Smooth muscle cell (in vitro differentiated cells): ENCODE data around the gene PGAM2. TPM values are rescaled to one million over a fixed set of nuclear protein-coding genes. Genes with fewer than 3 reads are reported as not detected.
"Not testable (repeated sequence)": the region's sequence is repeated elsewhere in the genome, so short reads cannot be mapped to it uniquely, and the experiment has no call there.

Experiments used
- DNase-seq: peaks from one replicate; lab custom pipeline; 2025; ENCODE audit not compliant: unreplicated experiment; lab: John Stamatoyannopoulos, UW
- H2AFZ ChIP-seq: fragments of 200-600 bp; sonication (generic); 2 replicates; pipeline ENCODE4 v1.6.0; 2016; ENCODE audit warnings: antibody characterized with exemption, low read depth, mild to moderate bottlenecking
- H3F3A ChIP-seq: fragments of 200-600 bp; sonication (generic); 2 replicates; pipeline ENCODE4 v1.6.0; 2017; ENCODE audit warnings: antibody characterized with exemption, low read depth
- H3K27ac ChIP-seq: fragments of 200-600 bp; sonication (generic); 2 replicates; pipeline ENCODE4 v1.5.1; 2016; ENCODE audit warnings: low read depth, mild to moderate bottlenecking
- H3K27me3 ChIP-seq: fragments of 200-600 bp; sonication (generic); 2 replicates; pipeline ENCODE4 v1.6.1; 2016; ENCODE audit warnings: low read depth, mild to moderate bottlenecking
- H3K36me3 ChIP-seq: fragments of 200-600 bp; sonication (generic); 2 replicates; pipeline ENCODE4 v1.5.1; 2016; ENCODE audit warnings: low read depth
- H3K4me1 ChIP-seq: fragments of 200-600 bp; sonication (generic); 2 replicates; pipeline ENCODE4 v1.5.1; 2016; ENCODE audit warnings: low read depth
- H3K4me2 ChIP-seq: fragments of 200-600 bp; sonication (generic); 2 replicates; pipeline ENCODE4 v1.6.0; 2016; ENCODE audit warnings: mild to moderate bottlenecking
- H3K4me3 ChIP-seq: fragments of 200-600 bp; sonication (generic); 2 replicates; pipeline ENCODE4 v1.5.1; 2016; ENCODE audit warnings: mild to moderate bottlenecking
- H3K79me2 ChIP-seq: fragments of 200-600 bp; sonication (generic); 2 replicates; pipeline ENCODE4 v1.6.0; 2016; ENCODE audit warnings: low read depth, mild to moderate bottlenecking
- H3K9ac ChIP-seq: fragments of 200-600 bp; sonication (generic); 2 replicates; pipeline ENCODE4 v1.6.0; 2016; ENCODE audit warnings: low read depth
- H3K9me3 ChIP-seq: fragments of 200-600 bp; sonication (generic); replicated peaks from 2 replicates; pipeline ENCODE4 v1.5.1; 2016; ENCODE audit warnings: low read depth
- H4K20me1 ChIP-seq: fragments of 200-600 bp; sonication (generic); 2 replicates; pipeline ENCODE4 v1.6.0; 2016; ENCODE audit warnings: low read depth
- WGBS: methylation state at CpG from one replicate; pipeline ENCODE4 v1.1.7; 2016; ENCODE audit warnings: low lambda C conversion rate; 5-methylcytosine and 5-hydroxymethylcytosine counted together
- polyA plus RNA-seq: library from polyadenylated mRNA; unstranded; fragments of >200 nt; fragmentation: Nextera tagmentation; extraction: Ambion mirVana; gene quantifications from 2 replicates; pipeline ENCODE4 v1.2.1, GENCODE V29; 2016
- total RNA-seq: library from RNA; depleted of rRNA; stranded (reverse); fragments of >200 nt; gene quantifications from 2 replicates; pipeline ENCODE4 v1.2.3, GENCODE V29; 2014
- TF ChIP-seq, protein P1 (sequence below): fragments of 200-600 bp; sonication (generic); IDR thresholded peaks from 2 replicates; pipeline ENCODE4 v1.5.1; 2017; ENCODE audit warnings: borderline replicate concordance, mild to moderate bottlenecking, antibody characterized with exemption; ENCODE audit not compliant: insufficient read depth, poor library complexity, severe bottlenecking

Gene PGAM2
- total and polyA plus RNA-seq, 2 experiments from 2014 or later: not detected

DNA sequence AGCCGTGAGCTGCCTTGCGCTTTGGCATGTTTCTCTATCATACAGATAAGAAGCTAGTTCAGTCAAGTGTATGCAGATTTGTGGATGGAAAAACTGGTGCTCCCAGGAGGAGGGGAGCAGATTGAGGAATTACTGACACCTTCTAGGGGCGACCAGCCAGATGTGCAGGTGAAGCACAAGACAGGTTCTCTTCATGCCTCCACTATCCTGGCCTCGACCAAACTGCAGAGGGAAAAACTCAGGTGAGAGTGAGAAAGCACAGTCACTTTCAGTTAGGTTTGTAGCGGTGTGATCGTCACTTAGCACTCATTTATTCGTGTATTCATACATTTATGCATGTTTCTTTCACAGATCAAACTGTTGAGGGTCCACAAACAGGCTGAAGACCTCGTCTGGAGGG is 21.5 kb downstream of the PGAM2 start:
- TF ChIP-seq, protein P1, sequence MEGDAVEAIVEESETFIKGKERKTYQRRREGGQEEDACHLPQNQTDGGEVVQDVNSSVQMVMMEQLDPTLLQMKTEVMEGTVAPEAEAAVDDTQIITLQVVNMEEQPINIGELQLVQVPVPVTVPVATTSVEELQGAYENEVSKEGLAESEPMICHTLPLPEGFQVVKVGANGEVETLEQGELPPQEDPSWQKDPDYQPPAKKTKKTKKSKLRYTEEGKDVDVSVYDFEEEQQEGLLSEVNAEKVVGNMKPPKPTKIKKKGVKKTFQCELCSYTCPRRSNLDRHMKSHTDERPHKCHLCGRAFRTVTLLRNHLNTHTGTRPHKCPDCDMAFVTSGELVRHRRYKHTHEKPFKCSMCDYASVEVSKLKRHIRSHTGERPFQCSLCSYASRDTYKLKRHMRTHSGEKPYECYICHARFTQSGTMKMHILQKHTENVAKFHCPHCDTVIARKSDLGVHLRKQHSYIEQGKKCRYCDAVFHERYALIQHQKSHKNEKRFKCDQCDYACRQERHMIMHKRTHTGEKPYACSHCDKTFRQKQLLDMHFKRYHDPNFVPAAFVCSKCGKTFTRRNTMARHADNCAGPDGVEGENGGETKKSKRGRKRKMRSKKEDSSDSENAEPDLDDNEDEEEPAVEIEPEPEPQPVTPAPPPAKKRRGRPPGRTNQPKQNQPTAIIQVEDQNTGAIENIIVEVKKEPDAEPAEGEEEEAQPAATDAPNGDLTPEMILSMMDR: no peak
- H3K36me3 ChIP-seq: no peaks in the 10 kb centered on the region
- peaks cover 25% of the 10 kb centered on the region for H4K20me1 ChIP-seq
- no peaks in the 10 kb centered on the region for H3F3A ChIP-seq
- no peaks in the 10 kb centered on the region for H3K27me3 ChIP-seq
- H3K4me3 ChIP-seq: peak overlapping the region; percentile 63
- 29% methylated on average over 8 of the region's 8 CpGs for WGBS
- peak overlapping the region; percentile 27 for H3K27ac ChIP-seq
- H3K79me2 ChIP-seq: peaks cover 40% of the 10 kb centered on the region
- no peak for DNase-seq
- H2AFZ ChIP-seq: peak overlapping the region; percentile 95
- H3K4me2 ChIP-seq: peak overlapping the region; percentile 92
- H3K9me3 ChIP-seq: no peaks in the 10 kb centered on the region
- H3K4me1 ChIP-seq: peaks cover 6% of the 10 kb centered on the region
- H3K9ac ChIP-seq: peak overlapping the region; percentile 76

DNA sequence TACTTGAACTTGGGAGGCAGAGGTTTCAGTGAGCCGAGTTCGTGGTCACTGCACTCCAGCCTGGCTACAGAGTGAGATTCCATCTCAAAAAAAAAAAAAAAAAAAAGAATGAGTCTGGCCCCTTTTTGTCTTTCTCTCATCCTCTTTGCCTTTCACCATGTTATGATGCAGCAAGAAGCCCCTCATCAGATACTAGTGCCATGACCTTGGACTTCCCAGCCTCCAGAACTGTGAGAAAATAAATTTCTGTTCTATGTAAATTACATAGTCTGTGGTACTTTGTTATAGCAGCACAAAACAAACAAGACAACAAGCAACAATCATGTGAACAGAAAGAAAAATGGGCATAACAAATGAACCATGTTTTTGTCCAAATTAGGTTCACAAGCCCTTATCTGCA is 23.1 kb downstream of the PGAM2 start:
- Histone ChIP-seq H3K4me3 (no peak overlapping the region), H3K79me2 (peaks cover 25% of the 10 kb centered on the region), H3K9ac (no peak overlapping the region), H3K27me3 (no peaks in the 10 kb centered on the region), H3K9me3 (no peaks in the 10 kb centered on the region), H3K27ac (no peak overlapping the region), H4K20me1 (peaks cover 9% of the 10 kb centered on the region), H3K4me1 (peaks cover 6% of the 10 kb centered on the region), H2AFZ (no peak overlapping the region), H3F3A (no peaks in the 10 kb centered on the region), H3K36me3 (no peaks in the 10 kb centered on the region), H3K4me2 (no peak overlapping the region)
- 86% methylated on average over 2 of the region's 2 CpGs for WGBS
- TF ChIP-seq, protein P1: no peak
- no peak for DNase-seq

DNA sequence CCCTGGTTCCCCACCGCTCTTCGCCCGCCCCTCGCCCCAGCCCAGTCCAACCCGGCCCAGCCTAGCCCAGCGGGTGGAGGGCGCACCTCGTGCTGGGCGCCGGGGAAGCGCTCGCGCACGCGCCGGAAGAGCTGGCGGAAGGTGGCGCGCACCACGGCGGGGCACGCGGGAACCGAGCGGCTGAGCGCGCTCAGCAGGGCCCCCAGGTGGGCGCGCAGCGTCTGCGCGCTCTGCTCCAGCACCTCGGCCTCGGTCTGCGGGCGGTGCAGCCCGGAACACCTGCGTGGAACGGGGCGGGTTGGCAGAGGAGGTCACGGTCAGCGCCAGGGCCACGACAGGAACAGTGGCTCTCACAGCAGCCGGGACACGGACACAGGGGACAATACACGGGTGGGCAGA is 24.9 kb downstream of the PGAM2 start:
- not testable (repeated sequence) for DNase-seq, H3K9ac ChIP-seq, H3K27me3 ChIP-seq, H3K4me1 ChIP-seq, H4K20me1 ChIP-seq, H3K9me3 ChIP-seq, H3K27ac ChIP-seq, H2AFZ ChIP-seq, H3K79me2 ChIP-seq, H3K36me3 ChIP-seq, H3F3A ChIP-seq
- TF ChIP-seq, protein P1: peak; percentile 7
- Histone ChIP-seq H3K4me3 (peak overlapping the region; percentile 45), H3K4me2 (peak overlapping the region; percentile 82)
- under 1% methylated on average over 36 of the region's 46 CpGs for WGBS

DNA sequence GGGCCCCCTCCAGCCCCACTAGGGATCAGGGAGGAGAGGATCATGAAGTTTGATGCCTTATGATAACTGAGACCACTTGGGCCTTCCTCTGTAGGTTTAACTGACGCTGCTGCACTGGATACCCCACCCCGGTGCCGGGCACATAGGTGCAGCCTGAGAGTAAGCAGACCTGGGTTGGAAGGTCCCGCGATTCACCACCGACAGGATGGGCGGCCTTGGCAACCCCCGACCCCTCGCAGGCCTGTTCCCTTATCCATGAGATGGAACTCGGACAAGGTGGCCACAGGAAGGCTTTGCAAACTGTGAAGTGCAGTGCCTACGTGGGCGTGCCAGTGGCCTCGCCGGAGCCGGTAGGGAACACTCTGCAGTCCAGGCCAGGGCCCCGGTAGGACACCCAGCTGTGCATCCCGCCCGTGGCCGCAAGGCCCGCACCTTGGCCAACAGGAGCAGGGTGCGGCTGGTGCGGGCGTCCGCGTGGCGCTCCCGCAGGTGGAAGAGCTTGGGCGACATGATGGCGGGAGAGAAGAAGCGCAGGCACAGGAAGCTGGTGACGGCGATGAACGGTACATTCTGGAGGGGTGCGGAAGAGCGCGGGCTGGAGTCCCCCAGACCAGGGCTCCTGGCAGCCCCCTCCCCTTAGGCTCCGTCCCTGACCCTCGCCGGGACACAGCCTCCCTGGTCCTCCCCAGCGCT is 25.4 kb downstream of the PGAM2 start:
- H3K9me3 ChIP-seq, H2AFZ ChIP-seq, H3K27ac ChIP-seq, H3K36me3 ChIP-seq, H3K9ac ChIP-seq, H4K20me1 ChIP-seq, H3K79me2 ChIP-seq, H3F3A ChIP-seq, DNase-seq, H3K4me1 ChIP-seq, H3K27me3 ChIP-seq: not testable (repeated sequence)
- WGBS: 56% methylated on average over 9 of the region's 40 CpGs
- Histone ChIP-seq H3K4me2 (peak overlapping the region; percentile 82), H3K4me3 (peak overlapping the region; percentile 45)

DNA sequence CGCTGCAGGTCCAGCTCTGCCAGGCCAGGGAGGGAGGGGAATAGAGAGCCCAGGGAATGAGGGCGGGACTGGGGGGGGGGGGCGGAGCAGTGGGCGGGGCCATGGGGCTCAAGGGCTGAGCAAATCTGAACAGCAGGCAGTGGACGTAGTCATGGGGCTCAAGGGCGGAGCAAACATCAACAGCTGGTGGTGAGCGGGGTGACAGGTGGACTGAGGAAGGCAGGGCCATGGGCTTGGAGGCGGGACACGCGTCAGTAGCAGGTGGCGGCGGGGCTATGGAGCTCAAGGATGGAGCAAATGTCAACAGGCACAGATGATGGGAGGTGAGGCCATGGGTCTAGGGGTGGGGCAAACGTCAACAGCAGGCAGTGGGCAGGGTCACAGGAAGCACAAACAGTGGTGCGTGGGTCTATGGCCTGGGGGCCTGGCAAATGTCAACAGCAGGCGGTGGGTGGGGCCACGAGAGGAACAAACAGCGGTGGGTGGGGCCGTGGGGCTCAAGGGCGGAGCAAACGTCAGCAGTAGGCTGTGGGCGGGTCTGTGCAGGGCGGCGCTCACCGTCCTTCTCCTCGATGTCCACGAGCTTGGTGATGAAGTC is 26.3 kb downstream of the PGAM2 start:
- not testable (repeated sequence) for H3K36me3 ChIP-seq, H3K27ac ChIP-seq, H2AFZ ChIP-seq, H3K9me3 ChIP-seq, H3K27me3 ChIP-seq, H3F3A ChIP-seq, H3K79me2 ChIP-seq, H3K9ac ChIP-seq, H3K4me1 ChIP-seq, H4K20me1 ChIP-seq, H3K4me2 ChIP-seq
- H3K4me3 ChIP-seq: peak overlapping the region; percentile 31
- DNase-seq: peak; percentile 34
- 4% methylated on average over 11 of the region's 26 CpGs for WGBS

DNA sequence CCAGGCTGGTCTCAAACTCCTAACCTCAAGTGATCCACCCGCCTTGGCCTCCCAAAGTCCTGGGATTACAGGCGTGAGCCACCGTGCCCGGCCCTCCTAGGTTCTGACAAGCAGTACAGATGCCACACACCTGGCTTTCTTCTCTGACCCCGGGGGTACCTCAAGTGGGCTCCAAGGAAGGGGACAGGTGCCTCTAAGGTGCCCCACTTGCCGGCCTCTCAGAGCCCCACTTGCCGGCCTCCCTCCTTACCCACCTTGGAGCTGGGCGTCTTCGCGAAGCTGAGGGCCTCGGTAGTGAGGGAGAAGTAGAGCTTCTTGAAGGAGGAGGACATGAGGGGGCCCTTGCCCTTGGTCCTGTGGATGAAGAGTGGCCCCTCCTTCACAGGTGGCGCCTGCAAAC is 26.8 kb downstream of the PGAM2 start:
- not testable (repeated sequence) for H3F3A ChIP-seq, DNase-seq, H3K27me3 ChIP-seq, H3K36me3 ChIP-seq, H3K79me2 ChIP-seq, H2AFZ ChIP-seq, H3K9me3 ChIP-seq, H3K9ac ChIP-seq, H3K27ac ChIP-seq, H4K20me1 ChIP-seq, H3K4me3 ChIP-seq, H3K4me1 ChIP-seq, H3K4me2 ChIP-seq
- 68% methylated on average over 7 of the region's 12 CpGs for WGBS
